Left lung (tissue), 10 donors: ENCODE data around the gene MAG. TPM values are rescaled to one million over a fixed set of nuclear protein-coding genes. Genes with fewer than 3 reads are reported as not detected.

ENCODE experiments used
- ATAC-seq: fragments of 200-7000 bp; cut with Tn5 transposase; one replicate; pipeline ENCODE4 v1.9.1; 2020; ENCODE audit warnings: moderate library complexity
- DNase-seq, 4 donors: peaks; one replicate each; pipeline ENCODE4 v3.0.0-alpha.2; 2013 to 2020
- H3K27ac ChIP-seq, 2 donors: fragments of 200-600 bp; sonication (generic) in 1 of 2; one replicate each; pipeline versions ENCODE4 v1.5.0 to v1.8.0; 2020 to 2021
- H3K27me3 ChIP-seq, 2 donors: fragments of 200-600 bp; sonication (generic) in 1 of 2; one replicate each; pipeline versions ENCODE4 v1.5.0 to v1.8.0; 2020 to 2021
- H3K36me3 ChIP-seq, 2 donors: fragments of 200-600 bp; sonication (generic) in 1 of 2; one replicate each; pipeline versions ENCODE4 v1.5.0 to v1.8.0; 2020 to 2021
- H3K4me1 ChIP-seq, 2 donors: fragments of 200-600 bp; one replicate each; pipeline ENCODE4 v1.8.0; 2021
- H3K4me3 ChIP-seq, 2 donors: fragments of 200-600 bp; sonication (generic) in 1 of 2; one replicate each; pipeline versions ENCODE4 v1.5.0 to v1.8.0; 2020 to 2021; ENCODE audit warnings: mild to moderate bottlenecking in 1 of 2
- H3K9me3 ChIP-seq, 2 donors: fragments of 200-600 bp; sonication (generic) in 1 of 2; one replicate each; pipeline versions ENCODE4 v1.5.0 to v1.8.0; 2020 to 2021
- CTCF ChIP-seq, 2 donors: fragments of 200-600 bp; sonication (generic) in 1 of 2; IDR thresholded peaks; one replicate each; pipeline versions ENCODE4 v1.5.0 to v1.8.0; 2021; ENCODE audit warnings: antibody characterized with exemption in 2 of 2
- intact Hi-C, 2 donors: fragments of 100-400 bp; cut with DNase I; formaldehyde crosslinking; loops; one replicate each; pipeline versions ENCODE4 v1.11.2 to v1.14.2; 2022
- polyA plus RNA-seq, 6 donors: library from polyadenylated mRNA; unstranded; fragments of 120-200 nt; gene quantifications; one replicate each; pipeline ENCODE4 v1.2.1, GENCODE V29; 2013; ENCODE audit not compliant: insufficient read length in 6 of 6
- total RNA-seq, 2 donors: library from RNA; stranded (reverse); fragmentation: NEBNext Ultra II Directional; extraction: Animal tissue kit (Norgen Biotek cat#: 25700); gene quantifications; one replicate each; pipeline ENCODE4 v1.2.1, GENCODE V29; 2021
- donor health status: DM: no; HTN: yes; CAD: no.
- donor health status: DM: no; HTN: no; CAD: no.

The MAG gene
- total and polyA plus RNA-seq, 8 donors: 1.3 to 14.4 (median 6.2) TPM; not detected in 2

GRCh38 chr19:35288906-35289305 is 3.1 kb upstream of the MAG start:
- Histone ChIP-seq H3K27me3 (peaks cover 0 to 32% of the 10 kb centered on the region in 2 donors), H3K4me3 (no peak overlapping the region), H3K9me3 (no peaks in the 10 kb centered on the region), H3K36me3 (no peaks in the 10 kb centered on the region), H3K4me1 (peaks cover 0 to 7% of the 10 kb centered on the region in 2 donors), H3K27ac (no peak overlapping the region)
- ATAC-seq (no peak), DNase-seq (no peak)
- no peak for TF ChIP-seq CTCF (IDR thresholded peaks at IDR 0.05)
- intact Hi-C loops: no loop called here

- peaks cover 0 to 1% of the 10 kb centered on the region in 2 donors for H3K4me1 ChIP-seq
- no peak overlapping the region for H3K4me3 ChIP-seq
- intact Hi-C loops: no loop called here
- no peak overlapping the region for H3K27ac ChIP-seq
- DNase-seq: no peak
- no peaks in the 10 kb centered on the region for H3K36me3 ChIP-seq
- ATAC-seq: no peak
- H3K9me3 ChIP-seq: no peaks in the 10 kb centered on the region
- TF ChIP-seq CTCF (IDR thresholded peaks at IDR 0.05): no peak
- H3K27me3 ChIP-seq: peaks cover 0 to 46% of the 10 kb centered on the region in 2 donors
These were observed 1.4 kb upstream of the MAG start for GRCh38 chr19:35290381-35291127.

- peaks cover 0 to 5% of the 10 kb centered on the region in 2 donors for H3K4me1 ChIP-seq
- intact Hi-C loops: no loop called here
- H3K36me3 ChIP-seq: no peaks in the 10 kb centered on the region
- no peak for TF ChIP-seq CTCF (IDR thresholded peaks at IDR 0.05)
- peaks cover 0 to 53% of the 10 kb centered on the region in 2 donors for H3K27me3 ChIP-seq
- no peak overlapping the region for H3K4me3 ChIP-seq
- H3K27ac ChIP-seq: no peak overlapping the region
- no peak for ATAC-seq
- no peaks in the 10 kb centered on the region for H3K9me3 ChIP-seq
- DNase-seq: no peak
These were observed 702 bp upstream of the MAG start for GRCh38 chr19:35291259-35291658.

- ATAC-seq: no peak
- TF ChIP-seq CTCF (IDR thresholded peaks at IDR 0.05): no peak
- peaks cover 0 to 56% of the 10 kb centered on the region in 2 donors for H3K27me3 ChIP-seq
- no peaks in the 10 kb centered on the region for H3K36me3 ChIP-seq
- peaks cover 0 to 5% of the 10 kb centered on the region in 2 donors for H3K4me1 ChIP-seq
- no peaks in the 10 kb centered on the region for H3K9me3 ChIP-seq
- no peak overlapping the region for H3K4me3 ChIP-seq
- intact Hi-C loops: no loop called here
- no peak for DNase-seq
- no peak overlapping the region for H3K27ac ChIP-seq
These were observed 731 bp downstream of the MAG start for GRCh38 chr19:35292421-35293362.

- DNase-seq (no peak), ATAC-seq (no peak)
- Histone ChIP-seq H3K4me3 (no peak overlapping the region), H3K27ac (no peak overlapping the region), H3K9me3 (no peaks in the 10 kb centered on the region), H3K4me1 (peaks cover 0 to 5% of the 10 kb centered on the region in 2 donors), H3K36me3 (no peaks in the 10 kb centered on the region), H3K27me3 (peaks cover 0 to 56% of the 10 kb centered on the region in 2 donors)
- intact Hi-C loops: no loop called here
- no peak for TF ChIP-seq CTCF (IDR thresholded peaks at IDR 0.05)
These were observed 1.4 kb downstream of the MAG start for GRCh38 chr19:35293363-35293739.
